Measurements from ENCODE around the gene HOXA4. TPM values are rescaled to one million over a fixed set of nuclear protein-coding genes. Genes with fewer than 3 reads are reported as not detected.

HOXA4 gene
- total RNA-seq, 1 donor from 2014 or later: 0.40 TPM

- DNase-seq (no peak), ATAC-seq (ENCODE audit: low read depth) (no peak)
- POLR2A ChIA-PET: no interaction called here
- TF ChIP-seq, protein P1, sequence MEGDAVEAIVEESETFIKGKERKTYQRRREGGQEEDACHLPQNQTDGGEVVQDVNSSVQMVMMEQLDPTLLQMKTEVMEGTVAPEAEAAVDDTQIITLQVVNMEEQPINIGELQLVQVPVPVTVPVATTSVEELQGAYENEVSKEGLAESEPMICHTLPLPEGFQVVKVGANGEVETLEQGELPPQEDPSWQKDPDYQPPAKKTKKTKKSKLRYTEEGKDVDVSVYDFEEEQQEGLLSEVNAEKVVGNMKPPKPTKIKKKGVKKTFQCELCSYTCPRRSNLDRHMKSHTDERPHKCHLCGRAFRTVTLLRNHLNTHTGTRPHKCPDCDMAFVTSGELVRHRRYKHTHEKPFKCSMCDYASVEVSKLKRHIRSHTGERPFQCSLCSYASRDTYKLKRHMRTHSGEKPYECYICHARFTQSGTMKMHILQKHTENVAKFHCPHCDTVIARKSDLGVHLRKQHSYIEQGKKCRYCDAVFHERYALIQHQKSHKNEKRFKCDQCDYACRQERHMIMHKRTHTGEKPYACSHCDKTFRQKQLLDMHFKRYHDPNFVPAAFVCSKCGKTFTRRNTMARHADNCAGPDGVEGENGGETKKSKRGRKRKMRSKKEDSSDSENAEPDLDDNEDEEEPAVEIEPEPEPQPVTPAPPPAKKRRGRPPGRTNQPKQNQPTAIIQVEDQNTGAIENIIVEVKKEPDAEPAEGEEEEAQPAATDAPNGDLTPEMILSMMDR (IDR thresholded peaks at IDR 0.05): no peak
- CTCF ChIA-PET: no interaction called here
- no peaks in the 10 kb centered on the region for H3K9me3 Mint-ChIP-seq
- H3K27me3 Mint-ChIP-seq: peaks cover 7% of the 10 kb centered on the region
- no peaks in the 10 kb centered on the region for H3K36me3 Mint-ChIP-seq (ENCODE audit: low read depth)
- H3K4me1 Mint-ChIP-seq: no peaks in the 10 kb centered on the region
- intact Hi-C loops (cut with micrococcal nuclease): no loop called here
- H3K27ac Mint-ChIP-seq: no peak overlapping the region
- no peak overlapping the region for H3K4me3 Mint-ChIP-seq
Observed at GRCh38 chr7:27116962-27117886, 13.3 kb downstream of the HOXA4 start.

- Mint-ChIP-seq H3K4me1 (no peaks in the 10 kb centered on the region), H3K4me3 (no peak overlapping the region), H3K36me3 (ENCODE audit: low read depth) (no peaks in the 10 kb centered on the region), H3K27ac (no peak overlapping the region), H3K9me3 (no peaks in the 10 kb centered on the region), H3K27me3 (peaks cover 7% of the 10 kb centered on the region)
- intact Hi-C loops (cut with micrococcal nuclease): no loop called here
- TF ChIP-seq, protein P1 (IDR thresholded peaks at IDR 0.05): no peak
- POLR2A ChIA-PET: no interaction called here
- ATAC-seq (ENCODE audit: low read depth) (no peak), DNase-seq (no peak)
- CTCF ChIA-PET: no interaction called here
Observed at GRCh38 chr7:27116031-27116961, 14.3 kb downstream of the HOXA4 start.

DNA sequence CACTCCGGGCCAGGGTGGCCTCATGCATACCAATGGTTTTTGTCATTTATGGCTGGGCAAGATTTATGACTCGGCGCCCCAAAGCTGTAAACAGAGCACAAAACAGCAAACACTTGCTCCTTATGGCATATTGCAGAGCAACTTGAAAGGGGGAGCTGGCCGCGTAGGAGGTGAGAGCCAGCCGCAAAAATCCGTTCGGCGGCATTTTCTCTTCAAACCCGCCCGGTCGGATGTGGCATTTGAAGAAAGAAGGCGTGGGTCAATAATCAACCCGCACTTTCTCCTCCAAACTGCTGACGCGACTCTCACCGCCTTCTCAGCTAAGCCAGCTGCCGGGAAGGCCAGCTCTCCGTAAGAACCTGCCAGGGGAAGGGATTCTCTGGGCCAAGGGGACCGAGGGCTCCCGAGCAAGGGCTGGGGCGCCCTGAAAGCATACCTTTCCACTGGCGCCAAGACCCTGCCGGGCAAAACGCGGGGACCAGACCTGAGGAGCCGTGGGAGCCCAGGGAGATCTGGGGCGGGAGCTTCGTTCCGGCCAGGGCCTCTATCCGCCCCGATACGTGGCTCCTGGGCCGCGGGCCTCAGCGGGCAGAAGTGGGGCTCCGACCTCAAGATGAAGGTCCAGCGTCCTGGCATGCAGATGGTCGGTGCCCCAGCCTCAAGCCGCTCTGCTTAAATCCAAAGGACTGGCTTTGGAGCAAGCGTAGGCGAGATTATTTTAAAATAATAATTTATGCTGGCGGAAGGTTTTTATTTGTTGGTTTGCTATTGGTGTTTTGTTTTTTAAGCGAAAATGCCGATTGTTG lies 15.1 kb downstream of the HOXA4 start:
- Mint-ChIP-seq H3K4me1 (no peaks in the 10 kb centered on the region), H3K4me3 (no peak overlapping the region), H3K36me3 (ENCODE audit: low read depth) (no peaks in the 10 kb centered on the region), H3K27ac (no peak overlapping the region), H3K9me3 (no peaks in the 10 kb centered on the region), H3K27me3 (peaks cover 7% of the 10 kb centered on the region)
- ChIA-PET POLR2A (no interaction called here), CTCF (no interaction called here)
- TF ChIP-seq, protein P1 (IDR thresholded peaks at IDR 0.05): no peak
- ATAC-seq (ENCODE audit: low read depth) (no peak), DNase-seq (no peak)
- intact Hi-C loops (cut with micrococcal nuclease): no loop called here

- POLR2A ChIA-PET: no interaction called here
- TF ChIP-seq, protein P1 (IDR thresholded peaks at IDR 0.05): no peak
- Mint-ChIP-seq H3K27me3 (peaks cover 7% of the 10 kb centered on the region), H3K4me3 (no peak overlapping the region), H3K4me1 (no peaks in the 10 kb centered on the region), H3K27ac (no peak overlapping the region), H3K36me3 (ENCODE audit: low read depth) (no peaks in the 10 kb centered on the region), H3K9me3 (no peaks in the 10 kb centered on the region)
- CTCF ChIA-PET: no interaction called here
- intact Hi-C loops (cut with micrococcal nuclease): no loop called here
- DNase-seq (no peak), ATAC-seq (ENCODE audit: low read depth) (no peak)
Observed at GRCh38 chr7:27114881-27115220, 15.7 kb downstream of the HOXA4 start.

Data from activated B cell treated with CpG ODN at 0.5 μM for 24 hours (primary cell).